MCF 10A (cell line): ENCODE results near the gene SNRPD2. TPM values are rescaled to one million over a fixed set of nuclear protein-coding genes. Genes with fewer than 3 reads are reported as not detected.

Experiments
- BruUV-seq: library from RNA; stranded (reverse); fragments of 400-500 nt; replicated peaks from 2 replicates; lab custom pipeline; 2021; lab: Mats Ljungman, UMichigan
- CTCF ChIA-PET: fragments of 300-600 bp; sonication (Branson Sonifier 250); formaldehyde crosslinking; extraction: SDS; loops from one replicate; lab custom pipeline; 2021; ENCODE audit warnings: antibody characterized with exemption, inconsistent platforms; lab: Yijun Ruan, JAX
- POLR2A ChIA-PET: fragments of 300-600, 350-650 bp; sonication (Branson Sonifier 250); formaldehyde crosslinking; extraction: SDS; loops from one replicate; lab custom pipeline; 2020; ENCODE audit warnings: antibody characterized with exemption, inconsistent platforms; lab: Yijun Ruan, JAX
- DNase-seq: peaks from one replicate; pipeline ENCODE4 v3.0.0-alpha.2; 2018; ENCODE audit not compliant: unreplicated experiment
- H3K27ac Mint-ChIP-seq: one replicate; pipeline ENCODE4 v1.8.0; 2022; ENCODE audit warnings: mild to moderate bottlenecking, low read depth, mixed read lengths; ENCODE audit not compliant: unreplicated experiment
- H3K27me3 Mint-ChIP-seq: one replicate; pipeline ENCODE4 v1.8.0; 2022; ENCODE audit warnings: mixed read lengths; ENCODE audit not compliant: insufficient read depth, unreplicated experiment
- H3K36me3 Mint-ChIP-seq: one replicate; pipeline ENCODE4 v1.8.0; 2022; ENCODE audit warnings: mild to moderate bottlenecking, moderate library complexity, mixed read lengths; ENCODE audit not compliant: insufficient read depth, unreplicated experiment
- H3K4me1 Mint-ChIP-seq: one replicate; pipeline ENCODE4 v1.8.0; 2022; ENCODE audit warnings: mixed read lengths; ENCODE audit not compliant: insufficient read depth, unreplicated experiment
- H3K4me3 Mint-ChIP-seq: one replicate; pipeline ENCODE4 v1.8.0; 2022; ENCODE audit warnings: mild to moderate bottlenecking, moderate library complexity, mixed read lengths; ENCODE audit not compliant: unreplicated experiment
- H3K9me3 Mint-ChIP-seq: one replicate; pipeline ENCODE4 v1.8.0; 2022; ENCODE audit warnings: mixed read lengths; ENCODE audit not compliant: unreplicated experiment
- CTCF ChIP-seq: fragments of 200-600 bp; IDR thresholded peaks from one replicate; pipeline ENCODE4 v1.8.0; 2022; ENCODE audit warnings: antibody characterized with exemption, mild to moderate bottlenecking; ENCODE audit not compliant: unreplicated experiment
- intact Hi-C: fragments of 100-400 bp; cut with micrococcal nuclease; formaldehyde crosslinking; loops from 2 replicates; pipeline ENCODE4 v1.14.1; 2022
- total RNA-seq: library from RNA; stranded (reverse); gene quantifications from 2 replicates; pipeline ENCODE4 v1.2.3, GENCODE V29; 2022

SNRPD2 gene
- total RNA-seq, 1 experiment from 2014 or later, result 406 TPM

- DNase-seq, result no peak
- no peak overlapping the region for H3K4me3 Mint-ChIP-seq
- H3K4me1 Mint-ChIP-seq, result peaks cover 6% of the 10 kb centered on the region
- POLR2A ChIA-PET, result interaction anchor here (0.7 to 1.6 kb wide), 3 partner anchors 8 to 263 kb away, joined by 3 to 6 read pairs (median 6); partner anchors contain the start of genes QPCTL and SNRPD2
- no peak for TF ChIP-seq CTCF
- no TSS peak for BruUV-seq
- CTCF ChIA-PET, result no interaction called here
- H3K27me3 Mint-ChIP-seq, result no peaks in the 10 kb centered on the region
- H3K9me3 Mint-ChIP-seq, result no peaks in the 10 kb centered on the region
- H3K27ac Mint-ChIP-seq, result no peak overlapping the region
- H3K36me3 Mint-ChIP-seq, result peaks cover 21% of the 10 kb centered on the region
- intact Hi-C loops, result no loop called here
Measured at GRCh38 chr19:45701676-45702075, 9.9 kb upstream of the SNRPD2 start.

GRCh38 chr19:45693106-45693788 lies 1.5 kb upstream of the SNRPD2 start:
- H3K27ac Mint-ChIP-seq, result peak overlapping the region; percentile 81
- H3K9me3 Mint-ChIP-seq, result no peaks in the 10 kb centered on the region
- DNase-seq, result peak; percentile 79
- intact Hi-C loops, result no loop called here
- H3K27me3 Mint-ChIP-seq, result no peaks in the 10 kb centered on the region
- peaks cover 61% of the 10 kb centered on the region for H3K36me3 Mint-ChIP-seq
- ChIA-PET POLR2A (interaction anchor here (0.6 to 7.3 kb wide), 21 partner anchors 12 to 224 kb away, joined by 3 to 108 read pairs (median 7); partner anchors contain the start of genes DMPK, FBXO46, OPA3 and SIX5), CTCF (interaction anchor here (0.5 to 3.8 kb wide), 32 partner anchors 10 to 159 kb away, joined by 3 to 42 read pairs (median 3); partner anchors contain the start of gene SIX5)
- H3K4me3 Mint-ChIP-seq, result peak overlapping the region; percentile 85
- TSS peak; percentile 59 for BruUV-seq
- peaks cover 10% of the 10 kb centered on the region for H3K4me1 Mint-ChIP-seq
- peak; percentile 67 for TF ChIP-seq CTCF

- H3K27me3 Mint-ChIP-seq, result no peaks in the 10 kb centered on the region
- peak within 1 kb of the TSS; percentile 95 for H3K27ac Mint-ChIP-seq
- peak within 1 kb of the TSS; percentile 85 for H3K4me3 Mint-ChIP-seq
- H3K9me3 Mint-ChIP-seq, result no peaks in the 10 kb centered on the region
- peaks cover 63% of the 10 kb centered on the region for H3K36me3 Mint-ChIP-seq
- peak; percentile 100 for DNase-seq
- TF ChIP-seq CTCF, result no peak
- intact Hi-C loops, result loop anchor here (1.0 kb wide), 1 partner anchor 77 kb away; the partner anchor contains the start of gene SIX5
- CTCF ChIA-PET, result interaction anchor here (0.5 to 3.8 kb wide), 21 partner anchors 10 to 149 kb away, joined by 3 to 42 read pairs (median 3); partner anchors contain the start of gene SIX5
- no TSS peak for BruUV-seq
- POLR2A ChIA-PET, result interaction anchor here (0.6 to 7.3 kb wide), 42 partner anchors 8 to 1253 kb away, joined by 3 to 108 read pairs (median 4); partner anchors contain the start of genes BLOC1S3, CCDC61, DMPK and DMWD
- H3K4me1 Mint-ChIP-seq, result peaks cover 6% of the 10 kb centered on the region
Measured at GRCh38 chr19:45692187-45693105, 693 bp upstream of the SNRPD2 start, which contains the start of gene QPCTL. TSS of gene QPCTL (plus strand) at chr19:45692666. CDS start at chr19:45692704, 38 bp downstream.
